Measurements from ENCODE around the gene CCL18.

GRCh38 chr17:36049643-36050042 lies 14.4 kb upstream of the CCL18 start:
- no peak for TF ChIP-seq POLR2A (IDR thresholded peaks at IDR 0.05)
- no peak for TF ChIP-seq CTCF (IDR thresholded peaks at IDR 0.05)
